Neural cell (in vitro differentiated cells): ENCODE results near the gene DDX54. TPM values are rescaled to one million over a fixed set of nuclear protein-coding genes. Genes with fewer than 3 reads are reported as not detected.

Experiments used
- H2AFZ ChIP-seq: fragments of 200-600, 300-800 bp; sonication (generic), shearing (Covaris generic); 2 replicates; pipeline ENCODE4 v1.6.0; 2014; ENCODE audit warnings: low read depth, mild to moderate bottlenecking, antibody characterized with exemption, low read length, moderate library complexity
- H3F3A ChIP-seq: fragments of 200-600 bp; shearing (Covaris generic); 2 replicates; pipeline ENCODE4 v1.6.1; 2016; ENCODE audit warnings: mild to moderate bottlenecking, moderate library complexity, mixed read lengths, antibody characterized with exemption, low read length; ENCODE audit not compliant: insufficient read depth, poor library complexity, severe bottlenecking
- H3K27ac ChIP-seq: fragments of 200-600, 300-800 bp; sonication (generic), shearing (Covaris generic); 2 replicates; pipeline ENCODE4 v1.5.1; 2014; ENCODE audit warnings: mild to moderate bottlenecking, low read length, moderate library complexity
- H3K27me3 ChIP-seq: fragments of 300-800, 200-600 bp; sonication (generic), shearing (Covaris generic); 2 replicates; pipeline ENCODE4 v1.6.0; 2014; ENCODE audit warnings: mild to moderate bottlenecking, low read depth, low read length, moderate library complexity; ENCODE audit not compliant: insufficient read depth
- H3K36me3 ChIP-seq: fragments of 300-800, 200-600 bp; sonication (generic), shearing (Covaris generic); 2 replicates; pipeline ENCODE4 v1.5.1; 2014; ENCODE audit warnings: mild to moderate bottlenecking, antibody characterized with exemption, low read length, moderate library complexity; ENCODE audit not compliant: insufficient read depth
- H3K4me2 ChIP-seq: fragments of 300-800, 200-600 bp; sonication (generic), shearing (Covaris generic); 2 replicates; pipeline ENCODE4 v1.6.0; 2014; ENCODE audit warnings: mild to moderate bottlenecking, low read length
- H3K4me3 ChIP-seq: fragments of 300-800, 200-600 bp; sonication (generic), shearing (Covaris generic); 2 replicates; pipeline ENCODE4 v1.5.1; 2014; ENCODE audit warnings: mild to moderate bottlenecking, low read length, moderate library complexity
- H3K79me2 ChIP-seq: fragments of 200-600 bp; shearing (Covaris generic); replicated peaks from 2 replicates; pipeline ENCODE4 v1.6.0; 2014; ENCODE audit warnings: mild to moderate bottlenecking, low read length, moderate library complexity; ENCODE audit not compliant: insufficient read depth
- H3K9ac ChIP-seq: fragments of 300-800, 200-600 bp; sonication (generic), shearing (Covaris generic); 2 replicates; pipeline ENCODE4 v1.6.1; 2016; ENCODE audit warnings: mild to moderate bottlenecking, low read length, mixed read lengths
- H3K9me2 ChIP-seq: fragments of 200-600 bp; shearing (Covaris generic); 2 replicates; pipeline ENCODE4 v1.6.1; 2016; ENCODE audit warnings: mild to moderate bottlenecking, low read length, mixed read lengths; ENCODE audit not compliant: insufficient read depth
- H3K9me3 ChIP-seq: fragments of 200-600, 300-800 bp; sonication (generic), shearing (Covaris generic); 2 replicates; pipeline ENCODE4 v1.6.1; 2016; ENCODE audit warnings: mild to moderate bottlenecking, mixed run types, low read length, moderate library complexity, mixed read lengths
- H4K20me1 ChIP-seq: fragments of 200-600 bp; shearing (Covaris generic); 2 replicates; pipeline ENCODE4 v1.6.1; 2016; ENCODE audit warnings: mild to moderate bottlenecking, mixed run types; ENCODE audit not compliant: insufficient read depth
- EP300 ChIP-seq: fragments of 450-650 bp; conservative IDR thresholded peaks from 2 replicates; pipeline ENCODE4 v1.6.1; 2014; ENCODE audit warnings: antibody characterized with exemption, mild to moderate bottlenecking, moderate library complexity; ENCODE audit not compliant: poor library complexity, severe bottlenecking
- EZH2 ChIP-seq: fragments of 200-600, 300-800 bp; shearing (Covaris generic), sonication (generic); IDR thresholded peaks from 2 replicates; pipeline ENCODE4 v1.6.1; 2014; ENCODE audit warnings: antibody characterized with exemption, low read length, borderline replicate concordance, mild to moderate bottlenecking; ENCODE audit not compliant: insufficient read depth, poor library complexity, severe bottlenecking
- MXI1 ChIP-seq: fragments of 450-650 bp; conservative IDR thresholded peaks from 2 replicates; pipeline ENCODE4 v1.6.1; 2014; ENCODE audit warnings: antibody characterized with exemption, mild to moderate bottlenecking; ENCODE audit not compliant: poor library complexity, severe bottlenecking
- POLR2AphosphoS5 ChIP-seq: IDR thresholded peaks from 2 replicates; pipeline ENCODE4 v1.6.1; 2012
- RAD21 ChIP-seq: fragments of 450-650 bp; conservative IDR thresholded peaks from 2 replicates; pipeline ENCODE4 v1.6.1; 2014; ENCODE audit warnings: antibody characterized with exemption, mild to moderate bottlenecking, moderate library complexity
- REST ChIP-seq: IDR thresholded peaks from 2 replicates; pipeline ENCODE4 v1.6.1; 2012; ENCODE audit warnings: borderline replicate concordance
- SMC3 ChIP-seq: fragments of 450-650 bp; conservative IDR thresholded peaks from 2 replicates; pipeline ENCODE4 v1.6.1; 2014; ENCODE audit warnings: antibody characterized with exemption, mild to moderate bottlenecking, moderate library complexity; ENCODE audit not compliant: poor library complexity
- TAF1 ChIP-seq: IDR thresholded peaks from 2 replicates; pipeline ENCODE4 v1.6.1; 2012; ENCODE audit warnings: low read depth
- polyA plus RNA-seq: library from polyadenylated mRNA; depleted of rRNA; stranded (reverse); fragments of >200 nt; gene quantifications from 2 replicates; pipeline ENCODE4 v1.2.3, GENCODE V29; 2014
- TF ChIP-seq, protein P1 (sequence below): fragments of 450-650 bp; IDR thresholded peaks from 2 replicates; pipeline ENCODE4 v1.5.1; 2014; ENCODE audit warnings: antibody characterized with exemption, mild to moderate bottlenecking, moderate library complexity; ENCODE audit not compliant: poor library complexity, severe bottlenecking

DDX54 gene
- polyA plus RNA-seq, 1 donor from 2014 or later: 63.3 TPM

DNA sequence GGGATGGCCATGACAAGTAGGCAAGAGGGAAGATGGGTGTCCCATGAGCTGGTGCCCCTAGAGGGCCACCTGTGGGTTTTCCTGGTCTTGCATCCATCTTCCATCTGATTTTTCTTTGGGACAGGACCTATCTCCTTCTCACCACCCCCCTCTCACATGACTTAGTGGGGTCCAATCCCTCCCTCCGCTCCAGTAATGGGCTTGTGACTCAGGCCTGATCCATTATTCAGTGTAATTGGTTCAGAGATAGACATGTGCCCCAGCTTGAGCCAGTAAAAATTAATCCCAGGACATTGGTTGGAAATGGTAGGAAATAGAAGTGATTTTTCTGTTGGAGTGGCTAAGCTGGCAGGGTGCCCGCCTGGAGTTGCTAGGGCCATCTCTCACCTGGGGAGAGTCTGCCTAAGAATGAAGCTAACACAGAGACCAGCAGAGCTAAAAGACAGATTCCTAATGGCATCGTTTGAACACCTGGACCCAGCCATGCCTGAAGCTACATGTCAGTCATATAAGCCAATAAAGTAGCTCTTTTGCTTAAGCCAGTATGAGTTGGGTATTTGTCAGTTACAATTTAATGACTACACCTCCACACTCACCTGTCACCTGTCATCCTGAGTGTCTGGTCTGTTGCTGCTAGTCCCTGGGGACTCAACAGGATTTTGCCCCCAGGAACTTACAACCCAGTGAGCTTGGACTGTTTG is 64.5 kb downstream of the DDX54 start:
- H3F3A ChIP-seq: no peaks in the 10 kb centered on the region
- peak overlapping the region; percentile 14 for H3K27ac ChIP-seq
- no peaks in the 10 kb centered on the region for H3K27me3 ChIP-seq
- H3K9ac ChIP-seq: peak overlapping the region; percentile 1
- no peak for TF ChIP-seq TAF1
- no peak for TF ChIP-seq EZH2
- no peak for TF ChIP-seq RAD21
- no peak for TF ChIP-seq POLR2AphosphoS5
- TF ChIP-seq MXI1: no peak
- no peak for TF ChIP-seq EP300
- TF ChIP-seq REST: no peak
- TF ChIP-seq, protein P1, sequence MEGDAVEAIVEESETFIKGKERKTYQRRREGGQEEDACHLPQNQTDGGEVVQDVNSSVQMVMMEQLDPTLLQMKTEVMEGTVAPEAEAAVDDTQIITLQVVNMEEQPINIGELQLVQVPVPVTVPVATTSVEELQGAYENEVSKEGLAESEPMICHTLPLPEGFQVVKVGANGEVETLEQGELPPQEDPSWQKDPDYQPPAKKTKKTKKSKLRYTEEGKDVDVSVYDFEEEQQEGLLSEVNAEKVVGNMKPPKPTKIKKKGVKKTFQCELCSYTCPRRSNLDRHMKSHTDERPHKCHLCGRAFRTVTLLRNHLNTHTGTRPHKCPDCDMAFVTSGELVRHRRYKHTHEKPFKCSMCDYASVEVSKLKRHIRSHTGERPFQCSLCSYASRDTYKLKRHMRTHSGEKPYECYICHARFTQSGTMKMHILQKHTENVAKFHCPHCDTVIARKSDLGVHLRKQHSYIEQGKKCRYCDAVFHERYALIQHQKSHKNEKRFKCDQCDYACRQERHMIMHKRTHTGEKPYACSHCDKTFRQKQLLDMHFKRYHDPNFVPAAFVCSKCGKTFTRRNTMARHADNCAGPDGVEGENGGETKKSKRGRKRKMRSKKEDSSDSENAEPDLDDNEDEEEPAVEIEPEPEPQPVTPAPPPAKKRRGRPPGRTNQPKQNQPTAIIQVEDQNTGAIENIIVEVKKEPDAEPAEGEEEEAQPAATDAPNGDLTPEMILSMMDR: no peak
- TF ChIP-seq SMC3: no peak
- peak overlapping the region; percentile 52 for H3K4me3 ChIP-seq
- H2AFZ ChIP-seq: no peak overlapping the region
- no peak overlapping the region for H3K4me2 ChIP-seq
- H3K9me2 ChIP-seq: no peaks in the 10 kb centered on the region
- no peaks in the 10 kb centered on the region for H4K20me1 ChIP-seq
- no peaks in the 10 kb centered on the region for H3K36me3 ChIP-seq
- H3K9me3 ChIP-seq: no peaks in the 10 kb centered on the region
- no peaks in the 10 kb centered on the region for H3K79me2 ChIP-seq

DNA sequence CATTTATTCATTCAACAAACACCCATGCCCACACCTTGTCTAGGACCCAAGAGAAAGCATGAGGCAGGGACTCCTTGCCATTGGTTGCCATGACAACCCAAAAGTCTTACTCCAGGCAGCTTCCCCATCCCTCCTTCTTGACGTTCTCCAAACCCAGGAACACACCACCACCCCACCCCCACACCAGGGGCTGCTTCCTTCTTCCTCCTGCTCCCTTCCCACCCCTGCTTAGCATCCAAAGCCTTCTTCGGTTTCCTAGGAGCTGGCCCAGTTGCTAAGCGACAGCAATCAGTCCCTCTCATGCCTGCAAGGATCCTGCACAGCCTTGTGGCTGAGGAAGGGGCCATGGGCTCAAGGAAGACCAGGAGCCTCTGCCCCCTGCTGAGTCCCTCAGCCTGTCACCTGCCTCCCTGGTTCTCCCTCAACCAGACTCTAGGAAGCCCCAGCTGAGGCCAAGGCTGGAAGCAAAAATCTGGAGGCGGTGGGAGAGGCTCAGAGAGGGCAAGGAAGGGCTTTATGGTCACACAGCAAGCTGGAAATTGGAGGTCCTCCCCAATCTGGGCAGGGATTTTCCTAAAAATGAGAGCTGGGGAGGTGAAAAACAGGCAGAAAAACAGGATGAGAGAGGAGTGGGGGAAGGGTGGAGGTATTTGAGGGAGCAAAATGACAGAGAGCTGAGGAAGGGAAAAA is 65.2 kb downstream of the DDX54 start:
- H3K79me2 ChIP-seq: no peaks in the 10 kb centered on the region
- H3F3A ChIP-seq: no peaks in the 10 kb centered on the region
- H3K4me2 ChIP-seq: peak overlapping the region; percentile 53
- no peak overlapping the region for H2AFZ ChIP-seq
- H3K27me3 ChIP-seq: no peaks in the 10 kb centered on the region
- peak overlapping the region; percentile 10 for H3K9ac ChIP-seq
- H3K9me3 ChIP-seq: no peaks in the 10 kb centered on the region
- H3K36me3 ChIP-seq: no peaks in the 10 kb centered on the region
- H3K9me2 ChIP-seq: no peaks in the 10 kb centered on the region
- TF ChIP-seq EZH2 (no peak), SMC3 (peak; percentile 48), RAD21 (peak; percentile 51), EP300 (peak; percentile 61), POLR2AphosphoS5 (peak; percentile 25), MXI1 (peak; percentile 59), REST (peak; percentile 89), TAF1 (no peak)
- TF ChIP-seq, protein P1: no peak
- H3K4me3 ChIP-seq: peak overlapping the region; percentile 52
- no peaks in the 10 kb centered on the region for H4K20me1 ChIP-seq
- peak overlapping the region; percentile 35 for H3K27ac ChIP-seq
